H1 (cell line): Measurements from ENCODE around the gene CRK. TPM values are rescaled to one million over a fixed set of nuclear protein-coding genes. Genes with fewer than 3 reads are reported as not detected.

Experiments used
- CTCF ChIA-PET: fragments of 300-600 bp; sonication (Branson Sonifier 250); formaldehyde crosslinking; loops from one replicate; lab custom pipeline; 2021; ENCODE audit not compliant: partially characterized antibody; lab: Charles Lee
- POLR2A ChIA-PET: fragments of 300-600 bp; sonication (Branson Sonifier 250); formaldehyde crosslinking; loops from one replicate; lab custom pipeline; 2021; ENCODE audit warnings: inconsistent platforms; ENCODE audit not compliant: partially characterized antibody; lab: Charles Lee
- DNase-seq, 2 experiments: peaks; one replicate each; pipeline versions ENCODE4 v3.0.0 to v3.0.0-alpha.2; 2010 to 2022; ENCODE audit warnings: low spot score in 2 of 2, low read depth in 1 of 2, mixed read lengths in 1 of 2
- FAIRE-seq: peaks from 2 replicates; lab custom pipeline; 2011; peaks lifted over from hg19 to GRCh38; lab: Jason Lieb, UNC
- H2AFZ ChIP-seq: 2 replicates; pipeline ENCODE4 v1.8.1; 2012; ENCODE audit warnings: low read length, inconsistent platforms
- H2AK5ac ChIP-seq: 2 replicates; pipeline ENCODE4 v1.6.1; 2013; ENCODE audit warnings: low read depth, low read length
- H2BK120ac ChIP-seq: replicated peaks from 2 replicates; pipeline ENCODE3; 2013; ENCODE audit warnings: low read depth, low read length, inconsistent platforms
- H2BK12ac ChIP-seq: 2 replicates; pipeline ENCODE4 v1.6.1; 2013; ENCODE audit warnings: low read depth, low read length
- H2BK15ac ChIP-seq: 2 replicates; pipeline ENCODE4 v1.6.1; 2013; ENCODE audit warnings: low read length
- H2BK20ac ChIP-seq: 2 replicates; pipeline ENCODE4 v1.6.1; 2013; ENCODE audit warnings: low read length
- H2BK5ac ChIP-seq: 2 replicates; pipeline ENCODE4 v1.6.1; 2013; ENCODE audit warnings: low read depth, low read length
- H3K14ac ChIP-seq: 2 replicates; pipeline ENCODE4 v1.6.1; 2013; ENCODE audit warnings: inconsistent platforms; ENCODE audit not compliant: insufficient read length
- H3K18ac ChIP-seq: 2 replicates; pipeline ENCODE4 v1.6.1; 2013; ENCODE audit warnings: low read length; ENCODE audit errors: extremely low read depth
- H3K23ac ChIP-seq: 2 replicates; pipeline ENCODE4 v1.6.1; 2013; ENCODE audit warnings: inconsistent platforms; ENCODE audit not compliant: insufficient read length
- H3K23me2 ChIP-seq: 2 replicates; pipeline ENCODE4 v1.6.1; 2013; ENCODE audit warnings: low read depth, low read length
- H3K27ac ChIP-seq: 2 replicates; pipeline ENCODE4 v1.6.1; 2011; ENCODE audit warnings: low read depth, low read length, inconsistent platforms
- H3K27me3 ChIP-seq, 4 experiments: replicated peaks in 1 of 4; 1 replicate in 1 of 4; 2 replicates in 3 of 4; pipeline versions ENCODE4 v1.6.1 to v1.8.1; 2011 to 2013; ENCODE audit warnings: low read length in 3 of 4, mild to moderate bottlenecking in 3 of 4, inconsistent platforms in 2 of 4, mixed read lengths in 2 of 4, moderate library complexity in 1 of 4; ENCODE audit not compliant: control insufficient read depth in 3 of 4, insufficient read depth in 3 of 4; ENCODE audit errors: extremely low read depth in 1 of 4
- H3K36me3 ChIP-seq, 4 experiments: 2 replicates each; pipeline versions ENCODE4 v1.6.1 to v1.8.1; 2011 to 2013; ENCODE audit warnings: mild to moderate bottlenecking in 4 of 4, low read length in 3 of 4, moderate library complexity in 2 of 4, control low read depth in 1 of 4, inconsistent platforms in 1 of 4; ENCODE audit not compliant: insufficient read depth in 4 of 4, control insufficient read depth in 2 of 4
- H3K4ac ChIP-seq: replicated peaks from 2 replicates; pipeline ENCODE3; 2013; ENCODE audit warnings: low read length, low read depth, mixed read lengths, inconsistent platforms; ENCODE audit not compliant: insufficient read length
- H3K4me1 ChIP-seq, 4 experiments: replicated peaks in 1 of 4; 1 replicate in 1 of 4; 2 replicates in 3 of 4; pipeline versions ENCODE4 v1.6.1 to v1.8.1; 2011 to 2013; ENCODE audit warnings: low read length in 3 of 4, inconsistent platforms in 2 of 4, mixed read lengths in 1 of 4; ENCODE audit not compliant: insufficient read depth in 4 of 4, control insufficient read depth in 3 of 4
- H3K4me2 ChIP-seq, 2 experiments: 2 replicates each; pipeline versions ENCODE4 v1.6.1 to v1.8.1; 2011 to 2013; ENCODE audit warnings: low read depth in 2 of 2, low read length in 2 of 2, control low read depth in 1 of 2, inconsistent platforms in 1 of 2, mild to moderate bottlenecking in 1 of 2; ENCODE audit not compliant: insufficient read depth in 1 of 2
- H3K4me3 ChIP-seq, 4 experiments: fragments of 200-600, 300-600 bp in 1 of 4; sonication (generic), shearing (Covaris generic), sonication (Bioruptor Twin) in 1 of 4; 2 replicates each; pipeline versions ENCODE4 v1.5.1 to v1.8.1; 2011 to 2016; ENCODE audit warnings: low read length in 4 of 4, low read depth in 3 of 4, control low read depth in 2 of 4, inconsistent platforms in 2 of 4, mild to moderate bottlenecking in 2 of 4, mixed read lengths in 1 of 4, moderate library complexity in 1 of 4; ENCODE audit not compliant: insufficient read depth in 2 of 4; ENCODE audit errors: extremely low read depth in 1 of 4
- H3K56ac ChIP-seq: replicated peaks from 2 replicates; pipeline ENCODE3; 2013; ENCODE audit warnings: low read depth, mild to moderate bottlenecking, mixed read lengths, low read length, inconsistent platforms; ENCODE audit not compliant: insufficient read length
- H3K79me1 ChIP-seq: 2 replicates; pipeline ENCODE4 v1.6.1; 2013; ENCODE audit warnings: low read depth, low read length, control low read depth
- H3K79me2 ChIP-seq, 2 experiments: 2 replicates each; pipeline versions ENCODE4 v1.6.1 to v1.8.1; 2012 to 2013; ENCODE audit warnings: low read length in 2 of 2, mild to moderate bottlenecking in 2 of 2, inconsistent platforms in 1 of 2; ENCODE audit not compliant: insufficient read depth in 2 of 2, control insufficient read depth in 1 of 2
- H3K9ac ChIP-seq, 4 experiments: replicated peaks in 1 of 4; 1 replicate in 1 of 4; 2 replicates in 3 of 4; pipeline versions ENCODE4 v1.6.1 to v1.8.1; 2011 to 2013; ENCODE audit warnings: low read depth in 3 of 4, low read length in 3 of 4, control low read depth in 2 of 4, mild to moderate bottlenecking in 2 of 4, moderate library complexity in 2 of 4, inconsistent platforms in 1 of 4; ENCODE audit errors: extremely low read depth in 1 of 4
- H3K9me3 ChIP-seq, 2 experiments: 2 replicates each; pipeline versions ENCODE4 v1.6.1 to v1.8.1; 2012 to 2013; ENCODE audit warnings: mild to moderate bottlenecking in 2 of 2, moderate library complexity in 2 of 2, control low read depth in 1 of 2, inconsistent platforms in 1 of 2, low read depth in 1 of 2, low read length in 1 of 2, mixed read lengths in 1 of 2; ENCODE audit not compliant: insufficient read depth in 2 of 2
- H4K20me1 ChIP-seq, 2 experiments: replicated peaks in 1 of 2; 2 replicates each; pipeline versions ENCODE3 to v1.8.1; 2011 to 2013; ENCODE audit warnings: inconsistent platforms in 2 of 2, low read length in 2 of 2, mild to moderate bottlenecking in 1 of 2; ENCODE audit not compliant: insufficient read depth in 2 of 2, control insufficient read depth in 1 of 2
- H4K5ac ChIP-seq: 2 replicates; pipeline ENCODE4 v1.6.1; 2013; ENCODE audit warnings: low read length, low read depth, mixed read lengths, inconsistent platforms; ENCODE audit not compliant: insufficient read length
- H4K8ac ChIP-seq: 2 replicates; pipeline ENCODE4 v1.8.0; 2013; ENCODE audit warnings: mild to moderate bottlenecking, moderate library complexity, low read length, inconsistent platforms; ENCODE audit not compliant: insufficient read depth; ENCODE audit errors: extremely low read depth
- H4K91ac ChIP-seq: replicated peaks from 2 replicates; pipeline ENCODE3; 2013; ENCODE audit warnings: low read length, mixed read lengths, inconsistent platforms; ENCODE audit not compliant: insufficient read length
- CBX5 ChIP-seq: fragments of 300-800, 300-1000 bp; sonication (generic); IDR thresholded peaks from 2 replicates; pipeline ENCODE4 v1.7.1; 2016; ENCODE audit warnings: antibody characterized with exemption, low read length, low read depth
- CEBPB ChIP-seq: IDR thresholded peaks from 2 replicates; pipeline ENCODE4 v1.6.1; 2012; ENCODE audit warnings: low read depth, low read length
- CREB1 ChIP-seq: IDR thresholded peaks from 2 replicates; pipeline ENCODE4 v1.6.1; 2012; ENCODE audit warnings: inconsistent platforms
- EGR1 ChIP-seq: IDR thresholded peaks from 2 replicates; pipeline ENCODE4 v1.6.1; 2011; ENCODE audit warnings: low read depth, low read length, borderline replicate concordance
- GTF2F1 ChIP-seq: IDR thresholded peaks from 2 replicates; pipeline ENCODE4 v1.6.1; 2012; ENCODE audit warnings: low read depth, low read length, improper control_type of control experiment, borderline replicate concordance
- PHF8 ChIP-seq: fragments of 200-600 bp; sonication (generic); conservative IDR thresholded peaks from 2 replicates; pipeline ENCODE4 v1.7.1; 2012; ENCODE audit warnings: low read depth, mild to moderate bottlenecking, inconsistent platforms, low read length, moderate library complexity
- RXRA ChIP-seq: IDR thresholded peaks from 2 replicates; pipeline ENCODE4 v1.6.1; 2011; ENCODE audit warnings: low read depth, mild to moderate bottlenecking, low read length, moderate library complexity; ENCODE audit not compliant: insufficient read depth
- SAP30 ChIP-seq: fragments of 300-600 bp; sonication (generic); IDR thresholded peaks from 2 replicates; pipeline ENCODE4 v1.7.1; 2012; ENCODE audit warnings: low read length, moderate library complexity, mild to moderate bottlenecking, inconsistent platforms; ENCODE audit not compliant: insufficient read depth, insufficient replicate concordance
- SIN3A ChIP-seq, 2 experiments: IDR thresholded peaks in 1 of 2; conservative IDR thresholded peaks in 1 of 2; 2 replicates each; pipeline ENCODE4 v1.6.1; 2011 to 2012; ENCODE audit warnings: low read length in 2 of 2, improper control_type of control experiment in 1 of 2, low read depth in 1 of 2, mild to moderate bottlenecking in 1 of 2
- SIRT6 ChIP-seq: IDR thresholded peaks from one replicate; pipeline ENCODE4 v1.7.1; 2012; ENCODE audit warnings: low read length, inconsistent platforms
- TCF12 ChIP-seq: IDR thresholded peaks from 2 replicates; pipeline ENCODE4 v1.6.1; 2011; ENCODE audit warnings: low read depth, mild to moderate bottlenecking, low read length
- TEAD4 ChIP-seq: IDR thresholded peaks from 2 replicates; pipeline ENCODE4 v1.6.1; 2012; ENCODE audit warnings: low read depth, low read length, inconsistent platforms, mixed read lengths
- WGBS, 2 experiments: shearing (Covaris generic) in 1 of 2; methylation state at CpG; one replicate each; pipeline versions ENCODE4 v1.1.6 to v1.1.7; 2013 to 2015; ENCODE audit warnings: low lambda C conversion rate in 2 of 2, mixed read lengths in 2 of 2, inconsistent platforms in 1 of 2, low coverage in 1 of 2, missing lambda C conversion rate in 1 of 2; ENCODE audit not compliant: insufficient replicate concordance in 2 of 2, insufficient coverage in 1 of 2, insufficient read length in 1 of 2; ENCODE audit errors: extremely low coverage in 1 of 2, missing lambda C conversion rate in 1 of 2; 5-methylcytosine and 5-hydroxymethylcytosine counted together
- polyA plus RNA-seq, 7 experiments: library from polyadenylated mRNA; depleted of rRNA in 3 of 7; stranded (reverse) in 5 of 7; unstranded in 2 of 7; fragments of >200 nt in 5 of 7; fragments of 200-250 nt in 2 of 7; gene quantifications; 1 replicate in 5 of 7; 2 replicates in 1 of 7; 4 replicates in 1 of 7; pipeline versions ENCODE4 v1.2.1 to v1.2.3, GENCODE V29; 2011 to 2013; ENCODE audit warnings: missing spikeins in 2 of 7, mixed read lengths in 2 of 7
- total RNA-seq: library from RNA; stranded (reverse); fragmentation: NEBNext Ultra II Directional; extraction: Animal tissue kit (Norgen Biotek cat#: 25700); gene quantifications from 2 replicates; pipeline ENCODE4 v1.2.1, GENCODE V29; 2021
- TF ChIP-seq, protein P1 (sequence below): IDR thresholded peaks from 2 replicates; pipeline ENCODE4 v1.6.1; 2012; ENCODE audit warnings: low read length, inconsistent platforms

The CRK gene
- total and polyA plus RNA-seq, 2 of the 8 experiments (the other 6 are each of a cell fraction or from before 2014, with no cell fraction given) = 32.8 to 57.1 TPM

DNA sequence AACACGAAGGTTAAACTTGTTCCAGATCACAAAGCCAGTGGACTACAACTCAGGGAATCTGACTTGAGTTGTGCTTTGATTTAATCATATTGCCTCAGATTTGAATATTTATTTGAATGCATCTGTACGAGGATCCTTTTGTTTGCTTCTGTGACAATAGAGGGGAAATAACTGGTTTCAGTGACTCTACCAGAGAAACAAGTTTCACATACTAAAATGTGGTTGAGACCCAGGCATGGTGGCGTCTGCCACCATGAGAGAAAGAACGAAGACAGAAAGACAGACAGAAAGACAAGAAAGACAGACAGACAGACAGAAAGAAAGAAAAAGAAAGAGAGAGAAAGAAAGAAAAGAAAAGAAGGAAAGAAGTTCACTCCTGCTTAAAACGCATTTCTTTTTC lies 80.0 kb downstream of the CRK start:
- Histone ChIP-seq H4K20me1 (peaks cover 59 to 67% of the 10 kb centered on the region in 2 experiments), H2AK5ac (no peak overlapping the region), H3K79me1 (peaks cover 3% of the 10 kb centered on the region), H3K9me3 (no peaks in the 10 kb centered on the region), H2BK5ac (no peak overlapping the region), H2BK12ac (no peak overlapping the region), H2BK20ac (no peak overlapping the region), H3K4me2 (no peak overlapping the region), H4K8ac (no peak overlapping the region), H3K36me3 (peaks cover 0 to 13% (median 0%) of the 10 kb centered on the region in 4 experiments; a peak in 3 of 8 replicates), H3K23ac (no peak overlapping the region), H3K14ac (no peak overlapping the region), H3K4me3 (no peak overlapping the region), H2AFZ (no peak overlapping the region), H2BK15ac (no peak overlapping the region), H2BK120ac (no peak overlapping the region), H3K4me1 (no peaks in the 10 kb centered on the region; a peak in 3 of 7 replicates), H3K23me2 (no peaks in the 10 kb centered on the region), H3K56ac (no peak overlapping the region), H3K27me3 (no peaks in the 10 kb centered on the region), H4K91ac (no peak overlapping the region), H3K79me2 (peaks cover 88 to 100% of the 10 kb centered on the region in 2 experiments), H3K18ac (no peak overlapping the region), H3K9ac (no peak overlapping the region), H3K27ac (no peak overlapping the region), H4K5ac (no peak overlapping the region), H3K4ac (no peak overlapping the region)
- CTCF ChIA-PET = interaction anchor here (1.9 to 5.3 kb wide), 3 partner anchors 10 to 16 kb away, joined by 9 to 34 read pairs (median 12); no protein-coding TSS in a partner anchor
- no peak for DNase-seq
- POLR2A ChIA-PET = interaction anchor here (0.7 to 5.9 kb wide), 5 partner anchors 10 to 63 kb away, joined by 3 to 82 read pairs (median 12); partner anchors contain the start of gene YWHAE
- FAIRE-seq = no peak
- WGBS, 2 experiments = 89% methylated on average over 5 of the region's 5 CpGs; no CpG with 5 or more reads in 1 of the 2 experiments
- TF ChIP-seq TCF12 (no peak), SAP30 (no peak), CEBPB (no peak), RXRA (no peak), CREB1 (no peak), SIN3A (conservative IDR thresholded peaks at IDR 0.05 in 1 of 2, IDR thresholded peaks at IDR 0.05 in 1 of 2; ENCODE audit: low read depth in 1 of 2, low read length in 2 of 2) (no peak), PHF8 (no peak), EGR1 (no peak), TEAD4 (no peak), CBX5 (no peak), SIRT6 (no peak), GTF2F1 (no peak)
- TF ChIP-seq, protein P1, sequence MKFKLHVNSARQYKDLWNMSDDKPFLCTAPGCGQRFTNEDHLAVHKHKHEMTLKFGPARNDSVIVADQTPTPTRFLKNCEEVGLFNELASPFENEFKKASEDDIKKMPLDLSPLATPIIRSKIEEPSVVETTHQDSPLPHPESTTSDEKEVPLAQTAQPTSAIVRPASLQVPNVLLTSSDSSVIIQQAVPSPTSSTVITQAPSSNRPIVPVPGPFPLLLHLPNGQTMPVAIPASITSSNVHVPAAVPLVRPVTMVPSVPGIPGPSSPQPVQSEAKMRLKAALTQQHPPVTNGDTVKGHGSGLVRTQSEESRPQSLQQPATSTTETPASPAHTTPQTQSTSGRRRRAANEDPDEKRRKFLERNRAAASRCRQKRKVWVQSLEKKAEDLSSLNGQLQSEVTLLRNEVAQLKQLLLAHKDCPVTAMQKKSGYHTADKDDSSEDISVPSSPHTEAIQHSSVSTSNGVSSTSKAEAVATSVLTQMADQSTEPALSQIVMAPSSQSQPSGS = no peak
